GM23338 (cell line): ENCODE measurements around the gene CD2AP. TPM values are rescaled to one million over a fixed set of nuclear protein-coding genes. Genes with fewer than 3 reads are reported as not detected.

Source experiments
- ATAC-seq: fragments of 200-7000 bp; cut with Tn5 transposase; 3 replicates; pipeline ENCODE4 v1.9.1; 2020
- DNase-seq: peaks from one replicate; pipeline ENCODE4 v3.0.0-alpha.2; 2015; ENCODE audit warnings: low spot score
- H2AFZ ChIP-seq: fragments of 200-600 bp; sonication (generic); 2 replicates; pipeline ENCODE4 v1.8.0; 2016; ENCODE audit warnings: antibody characterized with exemption, mild to moderate bottlenecking, moderate library complexity
- H3F3A ChIP-seq: fragments of 200-600 bp; sonication (generic); replicated peaks from 2 replicates; pipeline ENCODE4 v1.8.0; 2017; ENCODE audit warnings: antibody characterized with exemption, mixed run types, low read depth
- H3K27ac ChIP-seq: fragments of 200-600 bp; sonication (generic); 2 replicates; pipeline ENCODE4 v1.6.1; 2016; ENCODE audit warnings: low read depth
- H3K27me3 ChIP-seq: fragments of 200-600 bp; sonication (generic); 2 replicates; pipeline ENCODE4 v1.8.0; 2016; ENCODE audit warnings: mild to moderate bottlenecking, mixed run types, moderate library complexity; ENCODE audit not compliant: insufficient read depth
- H3K36me3 ChIP-seq: fragments of 200-600 bp; sonication (generic); 2 replicates; pipeline ENCODE4 v1.8.0; 2016; ENCODE audit warnings: mild to moderate bottlenecking; ENCODE audit not compliant: insufficient read depth
- H3K4me1 ChIP-seq: fragments of 200-600 bp; sonication (generic); 2 replicates; pipeline ENCODE4 v1.8.0; 2016; ENCODE audit warnings: mild to moderate bottlenecking, moderate library complexity; ENCODE audit not compliant: insufficient read depth
- H3K4me2 ChIP-seq: fragments of 200-600 bp; sonication (generic); 2 replicates; pipeline ENCODE4 v1.7.1; 2017; ENCODE audit warnings: mixed run types
- H3K4me3 ChIP-seq: fragments of 200-600 bp; sonication (generic); 2 replicates; pipeline ENCODE4 v1.6.1; 2016; ENCODE audit warnings: mixed run types
- H3K79me2 ChIP-seq: fragments of 200-600 bp; sonication (generic); replicated peaks from 2 replicates; pipeline ENCODE4 v1.8.0; 2017; ENCODE audit warnings: mild to moderate bottlenecking; ENCODE audit not compliant: insufficient read depth
- H3K9me2 ChIP-seq: fragments of 200-600 bp; sonication (generic); 2 replicates; pipeline ENCODE4 v1.8.0; 2017; ENCODE audit not compliant: insufficient read depth
- H4K20me1 ChIP-seq: fragments of 200-600 bp; sonication (generic); replicated peaks from 2 replicates; pipeline ENCODE4 v1.8.0; 2017; ENCODE audit warnings: mild to moderate bottlenecking; ENCODE audit not compliant: insufficient read depth
- H3K27ac Mint-ChIP-seq: 2 replicates; pipeline ENCODE4 v1.8.0; 2020; ENCODE audit warnings: inconsistent platforms, mild to moderate bottlenecking, moderate library complexity, mixed read lengths
- H3K27me3 Mint-ChIP-seq: 3 replicates; pipeline ENCODE4 v1.8.0; 2022; ENCODE audit warnings: low read depth, mild to moderate bottlenecking, moderate library complexity, mixed read lengths, inconsistent platforms; ENCODE audit not compliant: insufficient read depth, poor library complexity
- H3K36me3 Mint-ChIP-seq: 3 replicates; pipeline ENCODE4 v1.8.0; 2021; ENCODE audit warnings: low read depth, mild to moderate bottlenecking, inconsistent platforms, moderate library complexity, mixed read lengths
- H3K4me1 Mint-ChIP-seq: 3 replicates; pipeline ENCODE4 v1.8.0; 2020; ENCODE audit warnings: mild to moderate bottlenecking, inconsistent platforms, mixed read lengths
- H3K4me3 Mint-ChIP-seq: 3 replicates; pipeline ENCODE4 v1.8.0; 2021; ENCODE audit warnings: moderate library complexity, mild to moderate bottlenecking, inconsistent platforms, mixed read lengths
- H3K9me3 Mint-ChIP-seq: 3 replicates; pipeline ENCODE4 v1.8.0; 2020; ENCODE audit warnings: moderate library complexity, mild to moderate bottlenecking, inconsistent platforms, mixed read lengths
- CREB1 ChIP-seq: fragments of 250-450 bp; sonication (Bioruptor Pico); IDR thresholded peaks from 2 replicates; pipeline ENCODE4 v1.5.0; 2020; ENCODE audit warnings: low read depth, mild to moderate bottlenecking, moderate library complexity
- CTCF ChIP-seq, 2 experiments: fragments of 200-600 bp in 1 of 2; sonication (generic) in 1 of 2; conservative IDR thresholded peaks; 2 replicates each; pipeline versions ENCODE4 v1.5.1 to v1.6.1; 2016 to 2017; ENCODE audit warnings: antibody characterized with exemption in 2 of 2, low read depth in 2 of 2, mild to moderate bottlenecking in 2 of 2, moderate library complexity in 1 of 2
- EZH2 ChIP-seq: fragments of 200-600 bp; sonication (generic); IDR thresholded peaks from one replicate; pipeline ENCODE4 v1.8.0; 2017; ENCODE audit warnings: antibody characterized with exemption, mild to moderate bottlenecking, low read depth; ENCODE audit not compliant: unreplicated experiment
- EZH2phosphoT487 ChIP-seq: fragments of 200-600 bp; sonication (generic); IDR thresholded peaks from one replicate; pipeline ENCODE4 v1.8.1; 2018; ENCODE audit warnings: antibody characterized with exemption; ENCODE audit not compliant: unreplicated experiment
- JUNB ChIP-seq: IDR thresholded peaks from one replicate; pipeline ENCODE4 v1.6.1; 2016; ENCODE audit warnings: antibody characterized with exemption; ENCODE audit not compliant: unreplicated experiment
- NANOG ChIP-seq: IDR thresholded peaks from 2 replicates; pipeline ENCODE4 v1.6.1; 2016; ENCODE audit warnings: antibody characterized with exemption, borderline replicate concordance
- POLR2AphosphoS5 ChIP-seq: IDR thresholded peaks from 2 replicates; pipeline ENCODE4 v1.6.1; 2016; ENCODE audit warnings: antibody characterized with exemption, low read depth
- REST ChIP-seq: IDR thresholded peaks from one replicate; pipeline ENCODE4 v1.6.1; 2018; ENCODE audit warnings: antibody characterized with exemption; ENCODE audit not compliant: unreplicated experiment
- STAT1 ChIP-seq: IDR thresholded peaks from one replicate; pipeline ENCODE4 v1.6.1; 2016; ENCODE audit warnings: antibody characterized with exemption; ENCODE audit not compliant: unreplicated experiment
- ZNF114 ChIP-seq: fragments of 250-450 bp; sonication (Bioruptor Pico); IDR thresholded peaks from 2 replicates; pipeline ENCODE4 v1.5.0; 2020; ENCODE audit warnings: mild to moderate bottlenecking, moderate library complexity
- ZNF331 ChIP-seq: fragments of 250-450 bp; sonication (Bioruptor Pico); IDR thresholded peaks from 2 replicates; pipeline ENCODE4 v1.5.0; 2020; ENCODE audit warnings: low read depth, mild to moderate bottlenecking, moderate library complexity
- ZNF462 ChIP-seq: fragments of 250-450 bp; sonication (Bioruptor Pico); IDR thresholded peaks from 2 replicates; pipeline ENCODE4 v1.5.0; 2020; ENCODE audit warnings: mild to moderate bottlenecking, moderate library complexity
- polyA plus RNA-seq: library from polyadenylated mRNA; unstranded; fragments of >200 nt; fragmentation: Nextera tagmentation; extraction: Ambion mirVana; gene quantifications from 2 replicates; pipeline ENCODE4 v1.2.1, GENCODE V29; 2016
- total RNA-seq: library from RNA; depleted of rRNA; stranded (reverse); fragments of >200 nt; shearing (Covaris generic); gene quantifications from 2 replicates; pipeline ENCODE4 v1.2.3, GENCODE V29; 2014
- TF ChIP-seq, protein P1 (sequence below): IDR thresholded peaks from 2 replicates; pipeline ENCODE4 v1.6.1; 2016; ENCODE audit warnings: antibody characterized with exemption

The CD2AP gene
- total and polyA plus RNA-seq, 2 experiments from 2014 or later = 38.0 to 93.2 TPM

- Histone ChIP-seq H3K4me1 (peaks cover 20% of the 10 kb centered on the region), H3K79me2 (peaks cover 23% of the 10 kb centered on the region), H4K20me1 (peaks cover 5% of the 10 kb centered on the region), H3K27ac (no peak overlapping the region), H3K9me2 (no peaks in the 10 kb centered on the region), H3F3A (peaks cover 5% of the 10 kb centered on the region), H3K4me2 (no peak overlapping the region), H2AFZ (no peak overlapping the region), H3K27me3 (no peaks in the 10 kb centered on the region), H3K4me3 (no peak overlapping the region), H3K36me3 (no peaks in the 10 kb centered on the region)
- H3K9me3 Mint-ChIP-seq = no peaks in the 10 kb centered on the region; the same call in 2 of the 3 replicates
- no peak for DNase-seq
- H3K27ac Mint-ChIP-seq = no peak overlapping the region
- peaks cover 6% of the 10 kb centered on the region for H3K27me3 Mint-ChIP-seq
- H3K36me3 Mint-ChIP-seq = peaks cover 2% of the 10 kb centered on the region; the same call in 1 of the 3 replicates
- peaks cover 20% of the 10 kb centered on the region for H3K4me1 Mint-ChIP-seq
- no peak for ATAC-seq
- no peak for TF ChIP-seq ZNF114 (CRISPR knock-in tag)
- TF ChIP-seq ZNF331 (CRISPR knock-in tag) = no peak
- TF ChIP-seq EZH2phosphoT487 = no peak
- TF ChIP-seq JUNB = no peak
- no peak for TF ChIP-seq REST
- no peak for TF ChIP-seq EZH2
- TF ChIP-seq ZNF462 = no peak
- TF ChIP-seq CTCF (conservative IDR thresholded peaks at IDR 0.05; ENCODE audit: low read depth in 2 of 2) = no peak
- no peak for TF ChIP-seq POLR2AphosphoS5
- TF ChIP-seq NANOG = no peak
- TF ChIP-seq STAT1 = no peak
- TF ChIP-seq CREB1 (CRISPR knock-in tag) = no peak
- TF ChIP-seq, protein P1, sequence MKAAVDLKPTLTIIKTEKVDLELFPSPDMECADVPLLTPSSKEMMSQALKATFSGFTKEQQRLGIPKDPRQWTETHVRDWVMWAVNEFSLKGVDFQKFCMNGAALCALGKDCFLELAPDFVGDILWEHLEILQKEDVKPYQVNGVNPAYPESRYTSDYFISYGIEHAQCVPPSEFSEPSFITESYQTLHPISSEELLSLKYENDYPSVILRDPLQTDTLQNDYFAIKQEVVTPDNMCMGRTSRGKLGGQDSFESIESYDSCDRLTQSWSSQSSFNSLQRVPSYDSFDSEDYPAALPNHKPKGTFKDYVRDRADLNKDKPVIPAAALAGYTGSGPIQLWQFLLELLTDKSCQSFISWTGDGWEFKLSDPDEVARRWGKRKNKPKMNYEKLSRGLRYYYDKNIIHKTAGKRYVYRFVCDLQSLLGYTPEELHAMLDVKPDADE = no peak
- no peak overlapping the region for H3K4me3 Mint-ChIP-seq
Measured at GRCh38 chr6:47475319-47475816, 2.2 kb upstream of the CD2AP start.
